Karpas-422 (cell line): ENCODE results near the gene ARSA. TPM values are rescaled to one million over a fixed set of nuclear protein-coding genes. Genes with fewer than 3 reads are reported as not detected.

ENCODE experiments used
- DNase-seq: peaks from one replicate; pipeline ENCODE4 v3.0.0-alpha.2; 2015
- H2AFZ ChIP-seq: fragments of 200-600 bp; sonication (generic); 2 replicates; pipeline ENCODE4 v1.6.1; 2014; ENCODE audit warnings: antibody characterized with exemption, low read length, mixed read lengths
- H3K27ac ChIP-seq: fragments of 200-600 bp; sonication (generic); 2 replicates; pipeline ENCODE4 v1.5.1; 2014; ENCODE audit warnings: mild to moderate bottlenecking, low read length, moderate library complexity
- H3K27me3 ChIP-seq: fragments of 200-600 bp; sonication (generic); 2 replicates; pipeline ENCODE4 v1.6.1; 2014; ENCODE audit warnings: low read length, mixed read lengths
- H3K36me3 ChIP-seq: fragments of 200-600 bp; sonication (generic); 2 replicates; pipeline ENCODE4 v1.6.1; 2014; ENCODE audit warnings: low read length, mixed read lengths; ENCODE audit not compliant: insufficient read depth
- H3K4me1 ChIP-seq: fragments of 200-600 bp; sonication (generic); 2 replicates; pipeline ENCODE4 v1.6.1; 2014; ENCODE audit warnings: mild to moderate bottlenecking, low read length, mixed read lengths
- H3K4me2 ChIP-seq: fragments of 200-600 bp; sonication (generic); 2 replicates; pipeline ENCODE4 v1.6.1; 2014; ENCODE audit warnings: low read length, low read depth, mild to moderate bottlenecking; ENCODE audit not compliant: poor library complexity, severe bottlenecking
- H3K4me3 ChIP-seq: fragments of 200-600 bp; sonication (generic); 2 replicates; pipeline ENCODE4 v1.5.1; 2014; ENCODE audit warnings: mild to moderate bottlenecking, antibody characterized with exemption, low read length, mixed read lengths
- H3K79me2 ChIP-seq: fragments of 200-600 bp; sonication (generic); 2 replicates; pipeline ENCODE4 v1.6.1; 2014; ENCODE audit warnings: mild to moderate bottlenecking, low read length, mixed read lengths
- H3K9ac ChIP-seq: fragments of 200-600 bp; sonication (generic); 2 replicates; pipeline ENCODE4 v1.6.0; 2014; ENCODE audit warnings: low read length
- H3K9me2 ChIP-seq: fragments of 200-600 bp; sonication (generic), shearing (Covaris generic); replicated peaks from 2 replicates; pipeline ENCODE4 v1.6.0; 2014; ENCODE audit warnings: mild to moderate bottlenecking, low read length, moderate library complexity; ENCODE audit not compliant: insufficient read depth
- H3K9me3 ChIP-seq: fragments of 300-700, 200-600 bp; sonication (generic); 2 replicates; pipeline ENCODE4 v1.6.1; 2014; ENCODE audit warnings: low read length, mixed read lengths
- H4K20me1 ChIP-seq: fragments of 200-600 bp; sonication (generic); 2 replicates; pipeline ENCODE4 v1.6.1; 2014; ENCODE audit warnings: mild to moderate bottlenecking, antibody characterized with exemption, low read length, low read depth; ENCODE audit not compliant: insufficient read depth
- total RNA-seq: library from RNA; depleted of rRNA; stranded (reverse); fragments of >200 nt; shearing (Covaris generic); gene quantifications from 2 replicates; pipeline ENCODE4 v1.2.3, GENCODE V29; 2014; ENCODE audit warnings: low replicate concordance

The ARSA gene
- total RNA-seq, 1 experiment from 2014 or later, result 24.3 TPM

GRCh38 chr22:50584106-50585096, 43.6 kb downstream of the ARSA start:
- peak overlapping the region; percentile 72 for H3K4me3 ChIP-seq
- H3K4me2 ChIP-seq, result peak overlapping the region; percentile 95

DNA sequence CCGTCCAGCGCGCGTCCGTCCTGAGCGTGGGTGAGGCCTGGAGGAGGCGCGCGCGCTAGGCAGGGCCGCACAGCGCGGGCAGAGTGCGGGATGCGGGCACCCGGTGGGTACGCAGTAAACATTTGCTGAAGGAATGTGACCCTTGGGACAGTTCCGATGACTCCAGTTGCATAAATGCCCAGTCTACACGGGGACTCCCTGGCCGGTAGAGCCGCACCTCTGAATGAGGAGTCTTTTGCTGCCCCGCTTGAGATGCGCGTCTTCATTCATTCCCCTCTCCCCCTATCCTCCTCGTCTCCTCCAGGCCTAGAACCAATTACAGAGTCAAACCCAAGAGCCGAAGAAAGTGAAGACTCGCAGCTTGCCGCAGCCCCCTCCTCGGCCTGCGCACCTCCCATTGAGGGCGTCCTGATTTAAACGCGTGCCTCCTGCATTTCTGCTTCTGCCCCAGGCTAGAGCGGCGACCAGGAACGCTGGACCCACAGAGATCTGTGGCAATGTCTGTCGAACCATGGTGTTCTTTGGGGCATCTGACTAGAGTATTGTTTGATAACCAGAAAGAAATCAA, 44.6 kb downstream of the ARSA start:
- H3K9me2 ChIP-seq, result no peaks in the 10 kb centered on the region
- peak overlapping the region; percentile 95 for H3K4me2 ChIP-seq
- H3K9me3 ChIP-seq, result no peaks in the 10 kb centered on the region
- H3K4me3 ChIP-seq, result peak overlapping the region; percentile 72
- H3K9ac ChIP-seq, result peak overlapping the region; percentile 77
- H3K79me2 ChIP-seq, result peaks cover 32% of the 10 kb centered on the region
- no peak for DNase-seq
- H3K27ac ChIP-seq, result peak overlapping the region; percentile 57; the same call in 1 of the 2 replicates
- H2AFZ ChIP-seq, result no peak overlapping the region
- H3K27me3 ChIP-seq, result no peaks in the 10 kb centered on the region
- H3K36me3 ChIP-seq, result peaks cover 10% of the 10 kb centered on the region; the same call in 1 of the 2 replicates
- peaks cover 18% of the 10 kb centered on the region for H3K4me1 ChIP-seq
- no peaks in the 10 kb centered on the region for H4K20me1 ChIP-seq

More at GRCh38 chr22:50584106-50585096, 43.6 kb downstream of the ARSA start:
- Histone ChIP-seq H4K20me1 (no peaks in the 10 kb centered on the region), H3K27ac (peak overlapping the region; percentile 57; the same call in 1 of the 2 replicates), H3K9me3 (no peaks in the 10 kb centered on the region), H3K36me3 (peaks cover 10% of the 10 kb centered on the region; the same call in 1 of the 2 replicates), H3K79me2 (peaks cover 32% of the 10 kb centered on the region), H2AFZ (no peak overlapping the region), H3K9ac (peak overlapping the region; percentile 77), H3K9me2 (no peaks in the 10 kb centered on the region), H3K27me3 (no peaks in the 10 kb centered on the region), H3K4me1 (peaks cover 18% of the 10 kb centered on the region)
- no peak for DNase-seq

GRCh38 chr22:50582493-50583293, 45.3 kb downstream of the ARSA start, which contains the start of gene CHKB:
TSS of gene CHKB (minus strand) at chr22:50582849. CDS start at chr22:50582781, 68 bp downstream.
- H2AFZ ChIP-seq, result peak within 1 kb of the TSS; percentile 64; the same call in 1 of the 2 replicates
- DNase-seq, result peak; percentile 99
- peaks cover 18% of the 10 kb centered on the region for H3K4me1 ChIP-seq
- H3K4me3 ChIP-seq, result peak within 1 kb of the TSS; percentile 99
- H3K9ac ChIP-seq, result peak within 1 kb of the TSS; percentile 87
- H3K79me2 ChIP-seq, result peaks cover 32% of the 10 kb centered on the region
- H3K27ac ChIP-seq, result peak within 1 kb of the TSS; percentile 79
- H3K36me3 ChIP-seq, result peaks cover 10% of the 10 kb centered on the region; the same call in 1 of the 2 replicates
- no peaks in the 10 kb centered on the region for H3K9me3 ChIP-seq
- peak within 1 kb of the TSS; percentile 95 for H3K4me2 ChIP-seq
- no peaks in the 10 kb centered on the region for H3K9me2 ChIP-seq
- no peaks in the 10 kb centered on the region for H4K20me1 ChIP-seq
- H3K27me3 ChIP-seq, result no peaks in the 10 kb centered on the region

- H3K27ac ChIP-seq, result peak overlapping the region; percentile 79
- H3K4me3 ChIP-seq, result peak overlapping the region; percentile 99
- peaks cover 18% of the 10 kb centered on the region for H3K4me1 ChIP-seq
- peak; percentile 70 for DNase-seq
- no peaks in the 10 kb centered on the region for H3K9me2 ChIP-seq
- peaks cover 32% of the 10 kb centered on the region for H3K79me2 ChIP-seq
- H3K4me2 ChIP-seq, result peak overlapping the region; percentile 89
- peak overlapping the region; percentile 64; the same call in 1 of the 2 replicates for H2AFZ ChIP-seq
- no peaks in the 10 kb centered on the region for H3K27me3 ChIP-seq
- H3K36me3 ChIP-seq, result peaks cover 10% of the 10 kb centered on the region; the same call in 1 of the 2 replicates
- H3K9ac ChIP-seq, result peak overlapping the region; percentile 87
- H4K20me1 ChIP-seq, result no peaks in the 10 kb centered on the region
- H3K9me3 ChIP-seq, result no peaks in the 10 kb centered on the region
These were observed 45.9 kb downstream of the ARSA start for GRCh38 chr22:50581950-50582492.

- peaks cover 11% of the 10 kb centered on the region; the same call in 1 of the 2 replicates for H3K36me3 ChIP-seq
- no peak overlapping the region for H2AFZ ChIP-seq
- peak overlapping the region; percentile 99 for H3K4me3 ChIP-seq
- H4K20me1 ChIP-seq, result no peaks in the 10 kb centered on the region
- no peaks in the 10 kb centered on the region for H3K9me3 ChIP-seq
- DNase-seq, result no peak
- peaks cover 18% of the 10 kb centered on the region for H3K4me1 ChIP-seq
- H3K79me2 ChIP-seq, result peaks cover 32% of the 10 kb centered on the region
- peak overlapping the region; percentile 79 for H3K27ac ChIP-seq
- peak overlapping the region; percentile 89 for H3K4me2 ChIP-seq
- H3K9ac ChIP-seq, result peak overlapping the region; percentile 87
- no peaks in the 10 kb centered on the region for H3K27me3 ChIP-seq
- no peaks in the 10 kb centered on the region for H3K9me2 ChIP-seq
These were observed 46.7 kb downstream of the ARSA start for GRCh38 chr22:50581031-50581949.

DNA sequence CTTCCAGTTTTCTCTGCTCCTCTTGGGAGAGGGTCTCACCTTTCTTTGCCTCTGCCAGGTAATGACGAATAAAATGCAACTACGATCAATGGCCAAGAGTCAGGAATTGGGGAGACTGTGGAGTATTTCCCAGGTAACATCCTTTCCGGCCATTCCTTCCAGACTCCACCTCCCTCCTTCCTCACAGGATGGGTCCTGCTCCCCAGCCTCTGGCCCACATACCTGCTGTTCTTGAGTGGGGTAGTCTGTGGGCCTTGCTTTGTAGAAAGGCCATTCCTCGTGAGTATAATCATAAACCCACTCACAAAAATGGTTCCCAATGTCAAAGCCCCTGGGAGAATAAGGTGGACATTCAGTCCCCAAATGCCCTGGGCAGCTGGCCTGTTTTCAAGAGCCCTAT, 48.2 kb downstream of the ARSA start:
- H3K9ac ChIP-seq, result no peak overlapping the region

More for the DNA sequence above, 48.2 kb downstream of the ARSA start:
- Histone ChIP-seq H3K4me1 (peaks cover 18% of the 10 kb centered on the region), H3K79me2 (peaks cover 32% of the 10 kb centered on the region), H3K27ac (no peak overlapping the region), H3K36me3 (peaks cover 16% of the 10 kb centered on the region; the same call in 1 of the 2 replicates), H3K9me2 (no peaks in the 10 kb centered on the region), H4K20me1 (no peaks in the 10 kb centered on the region), H2AFZ (no peak overlapping the region), H3K4me3 (no peak overlapping the region), H3K27me3 (no peaks in the 10 kb centered on the region), H3K4me2 (no peak overlapping the region), H3K9me3 (no peaks in the 10 kb centered on the region)
- DNase-seq, result no peak
